Common myeloid progenitor, CD34-positive (primary cell): ENCODE measurements around the gene COL27A1.

Experiments used
- CTCF ChIA-PET: fragments of 350-600 bp; sonication (Branson Sonifier 250); formaldehyde crosslinking; loops from one replicate; lab custom pipeline; 2021; ENCODE audit warnings: antibody characterized with exemption; lab: Charles Lee
- POLR2A ChIA-PET: fragments of 350-600 bp; sonication (Branson Sonifier 250); formaldehyde crosslinking; loops from one replicate; lab custom pipeline; 2021; ENCODE audit warnings: antibody characterized with exemption; lab: Charles Lee
- DNase-seq, 3 donors: peaks; one replicate each; pipeline versions ENCODE4 v3.0.0 to v3.0.0-alpha.2; 2013
- H3K27ac ChIP-seq, 2 experiments: 1 replicate in 1 of 2; 2 replicates in 1 of 2; pipeline ENCODE4 v1.7.0; 2013; ENCODE audit warnings: inconsistent platforms in 2 of 2, low read length in 2 of 2, mild to moderate bottlenecking in 2 of 2, low read depth in 1 of 2, moderate library complexity in 1 of 2; ENCODE audit not compliant: severe bottlenecking in 2 of 2, insufficient read depth in 1 of 2, poor library complexity in 1 of 2
- H3K27me3 ChIP-seq, 5 experiments: replicated peaks in 2 of 5; 1 replicate in 3 of 5; 2 replicates in 2 of 5; pipeline versions ENCODE4 v1.6.1 to v1.7.0; 2013; ENCODE audit warnings: low read length in 4 of 5, mild to moderate bottlenecking in 2 of 5, moderate library complexity in 2 of 5, inconsistent platforms in 1 of 5; ENCODE audit not compliant: insufficient read depth in 5 of 5, control insufficient read depth in 4 of 5
- H3K36me3 ChIP-seq, 4 experiments: 1 replicate in 2 of 4; 2 replicates in 2 of 4; pipeline versions ENCODE4 v1.6.1 to v1.7.0; 2013; ENCODE audit warnings: low read length in 3 of 4, control low read depth in 1 of 4, mild to moderate bottlenecking in 1 of 4; ENCODE audit not compliant: control insufficient read depth in 4 of 4, insufficient read depth in 4 of 4
- H3K4me1 ChIP-seq, 4 experiments: 1 replicate in 3 of 4; 2 replicates in 1 of 4; pipeline versions ENCODE4 v1.6.1 to v1.7.1; 2013; ENCODE audit warnings: low read length in 3 of 4, mild to moderate bottlenecking in 3 of 4, control low read depth in 1 of 4, inconsistent platforms in 1 of 4, moderate library complexity in 1 of 4; ENCODE audit not compliant: control insufficient read depth in 4 of 4, insufficient read depth in 4 of 4; ENCODE audit errors: control extremely low read depth in 1 of 4
- H3K4me3 ChIP-seq, 7 experiments: 1 replicate in 4 of 7; 2 replicates in 3 of 7; pipeline versions ENCODE4 v1.5.1 to v1.7.0; 2013; ENCODE audit warnings: mild to moderate bottlenecking in 7 of 7, low read length in 6 of 7, moderate library complexity in 6 of 7, inconsistent platforms in 2 of 7, low read depth in 2 of 7, control low read depth in 1 of 7; ENCODE audit not compliant: insufficient read depth in 4 of 7, control insufficient read depth in 1 of 7; ENCODE audit errors: extremely low read depth in 1 of 7
- H3K9me3 ChIP-seq, 5 experiments: 1 replicate in 4 of 5; 2 replicates in 1 of 5; pipeline versions ENCODE4 v1.6.1 to v1.7.1; 2013; ENCODE audit warnings: low read length in 4 of 5, mild to moderate bottlenecking in 2 of 5, inconsistent platforms in 1 of 5, low read depth in 1 of 5, moderate library complexity in 1 of 5; ENCODE audit not compliant: control insufficient read depth in 4 of 5, insufficient read depth in 2 of 5; ENCODE audit errors: control extremely low read depth in 1 of 5
- WGBS: methylation state at CpG from one replicate; pipeline ENCODE4 v1.1.5; 2013; ENCODE audit not compliant: insufficient coverage; 5-methylcytosine and 5-hydroxymethylcytosine counted together

The COL27A1 gene

DNA sequence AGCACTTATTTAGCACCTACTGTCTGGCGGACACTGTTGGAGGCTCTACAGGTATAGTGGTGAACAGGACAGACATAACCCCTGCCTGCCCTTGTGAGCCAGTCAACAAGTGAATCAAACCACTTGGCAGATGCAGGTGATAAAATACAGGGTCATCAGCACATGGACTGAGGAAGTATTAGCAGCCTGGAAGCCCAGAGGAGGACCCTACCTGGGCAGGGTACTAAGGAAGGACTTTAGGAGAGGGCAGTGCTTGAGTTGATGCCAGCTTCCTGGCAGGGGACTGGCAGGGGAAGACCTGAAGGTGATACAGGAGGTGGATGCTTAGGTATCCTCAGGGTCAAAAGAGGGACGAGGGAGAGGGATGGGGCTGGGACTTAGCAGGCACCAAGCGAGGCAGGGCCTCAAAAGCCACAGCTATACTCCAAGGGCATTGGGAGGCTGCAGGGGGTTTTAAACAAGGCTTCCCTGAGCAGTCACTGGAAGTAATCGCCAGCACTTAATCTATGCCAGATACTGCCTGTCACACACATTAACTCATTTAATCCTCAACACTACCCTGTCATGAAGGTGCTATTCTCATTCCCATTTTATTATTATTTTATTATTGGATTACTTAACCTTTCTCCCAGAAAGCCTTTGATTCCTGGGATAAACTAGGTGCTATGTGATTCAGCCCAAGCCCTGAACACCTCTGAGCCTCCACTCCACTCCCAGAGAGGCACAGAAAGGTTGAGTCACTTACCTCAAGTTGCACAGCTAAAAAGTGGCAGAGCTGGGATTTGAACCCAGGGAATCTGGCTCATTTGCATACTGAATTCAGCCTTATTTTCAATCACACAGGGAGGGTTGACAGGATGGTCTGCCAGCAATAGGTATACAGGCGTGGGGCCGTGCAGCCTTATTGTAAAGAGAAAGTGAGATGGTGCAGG is 103.8 kb downstream of the COL27A1 start:
- H3K4me1 ChIP-seq, result no peaks in the 10 kb centered on the region

DNA sequence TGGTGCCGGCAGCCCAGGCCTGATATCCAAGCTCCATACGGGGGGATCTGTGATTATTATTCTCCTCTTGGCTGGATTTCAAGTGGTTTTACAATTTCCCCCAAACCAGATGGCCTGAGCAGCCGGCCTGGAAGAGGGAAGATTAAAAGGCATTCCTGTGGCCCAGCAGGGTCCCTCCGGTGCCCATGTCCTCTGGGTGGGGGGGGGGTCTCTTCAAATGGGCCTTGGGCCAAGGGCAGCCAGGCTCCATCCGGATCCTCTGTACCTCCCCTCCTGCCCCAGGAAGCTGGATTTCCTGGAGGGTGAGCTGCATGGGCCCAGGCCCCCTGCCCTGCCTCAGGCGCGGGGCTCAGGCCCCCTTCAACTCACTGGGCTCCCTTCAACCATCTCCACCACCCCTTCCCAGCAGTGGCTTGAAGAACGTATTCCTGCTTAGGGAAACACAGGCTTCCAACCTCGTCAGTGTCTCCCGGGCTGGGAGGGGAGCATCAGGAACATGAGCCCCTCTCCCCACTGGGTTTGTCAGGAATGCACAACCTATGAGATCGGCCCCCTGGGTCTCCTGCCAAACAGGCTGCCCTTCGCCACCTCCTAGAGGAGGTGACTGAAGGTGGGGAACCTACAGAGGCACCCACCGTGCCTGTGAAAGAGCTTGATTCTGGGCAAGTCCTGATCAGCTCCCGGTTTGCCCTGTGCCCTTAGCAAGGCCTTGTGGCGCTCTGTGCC is 104.6 kb downstream of the COL27A1 start:
- 80% methylated on average over 12 of the region's 15 CpGs for WGBS
- ChIA-PET CTCF (interaction anchor here (3.1 kb wide), 1 partner anchor 177 kb away, joined by 10 read pairs; no protein-coding TSS in a partner anchor), POLR2A (no interaction called here)
- Histone ChIP-seq H3K36me3 (no peaks in the 10 kb centered on the region), H3K9me3 (no peaks in the 10 kb centered on the region), H3K27ac (no peak overlapping the region), H3K27me3 (peaks cover 0 to 2% (median 0%) of the 10 kb centered on the region in 5 experiments), H3K4me3 (no peak overlapping the region), H3K4me1 (no peaks in the 10 kb centered on the region)
- DNase-seq, result no peak

More for the DNA sequence above, 103.8 kb downstream of the COL27A1 start:
- POLR2A ChIA-PET, result no interaction called here
- no peak for DNase-seq
- CTCF ChIA-PET, result no interaction called here
- 95% methylated on average over 5 of the region's 6 CpGs for WGBS
- Histone ChIP-seq H3K9me3 (no peaks in the 10 kb centered on the region), H3K4me3 (no peak overlapping the region), H3K36me3 (no peaks in the 10 kb centered on the region), H3K27me3 (peaks cover 0 to 2% (median 0%) of the 10 kb centered on the region in 5 experiments), H3K27ac (no peak overlapping the region)

DNA sequence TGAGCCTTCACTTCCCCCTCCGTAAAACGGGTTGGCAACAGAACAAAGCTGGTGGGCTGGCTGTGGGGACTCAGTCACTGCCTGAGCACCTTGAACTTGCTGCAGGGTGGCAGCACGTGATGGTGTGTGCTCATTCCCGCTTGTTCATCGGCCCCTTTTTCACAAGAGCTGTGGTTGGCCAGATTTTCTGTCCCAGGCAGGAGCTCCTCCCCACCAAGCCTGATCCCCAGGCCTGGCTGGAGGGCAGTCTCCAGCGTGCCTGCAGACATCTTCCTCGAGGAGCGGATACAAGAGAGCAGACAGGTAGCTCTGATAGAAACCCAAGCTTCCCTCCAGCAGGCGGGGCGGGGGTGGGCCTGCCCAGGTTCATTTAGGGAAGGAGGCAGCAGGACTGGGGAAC is 105.7 kb downstream of the COL27A1 start:
- CTCF ChIA-PET, result interaction anchor here (1.4 to 3.1 kb wide), 4 partner anchors 10 to 178 kb away, joined by 5 to 10 read pairs (median 6); no protein-coding TSS in a partner anchor
- 97% methylated on average over 7 of the region's 10 CpGs for WGBS
- Histone ChIP-seq H3K36me3 (no peaks in the 10 kb centered on the region), H3K4me3 (no peak overlapping the region), H3K27me3 (peaks cover 0 to 2% (median 0%) of the 10 kb centered on the region in 5 experiments), H3K27ac (no peak overlapping the region), H3K9me3 (no peaks in the 10 kb centered on the region), H3K4me1 (no peaks in the 10 kb centered on the region)
- DNase-seq, result no peak
- POLR2A ChIA-PET, result no interaction called here

DNA sequence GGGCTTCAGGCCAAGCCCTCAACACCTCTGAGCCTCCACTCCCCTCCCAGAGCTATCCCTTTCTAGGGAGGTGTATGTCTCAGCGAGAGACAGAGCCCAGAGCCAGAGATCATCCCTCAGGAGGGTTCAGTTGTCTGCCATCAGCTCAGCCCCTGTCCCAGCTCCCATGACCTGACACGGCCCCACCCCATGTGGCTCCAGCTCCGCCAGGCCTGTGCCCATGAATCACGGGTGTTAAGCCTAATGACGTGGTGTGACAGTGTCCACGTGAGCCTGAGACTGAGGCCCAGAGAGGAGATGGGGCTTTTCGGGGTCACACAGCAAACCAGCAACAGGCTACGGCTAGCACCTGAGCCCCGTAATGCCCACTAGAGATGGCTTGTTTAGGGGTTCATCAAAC is 106.7 kb downstream of the COL27A1 start:
- DNase-seq, result no peak
- no peaks in the 10 kb centered on the region for H3K9me3 ChIP-seq
- ChIA-PET POLR2A (no interaction called here), CTCF (interaction anchor here (1.0 to 3.1 kb wide), 6 partner anchors 9 to 179 kb away, joined by 4 to 10 read pairs (median 5); no protein-coding TSS in a partner anchor)
- no peaks in the 10 kb centered on the region for H3K4me1 ChIP-seq
- peaks cover 0 to 2% (median 0%) of the 10 kb centered on the region in 5 experiments for H3K27me3 ChIP-seq
- WGBS, result 83% methylated on average over 9 of the region's 9 CpGs
- no peak overlapping the region for H3K27ac ChIP-seq
- no peaks in the 10 kb centered on the region for H3K36me3 ChIP-seq
- no peak overlapping the region for H3K4me3 ChIP-seq

DNA sequence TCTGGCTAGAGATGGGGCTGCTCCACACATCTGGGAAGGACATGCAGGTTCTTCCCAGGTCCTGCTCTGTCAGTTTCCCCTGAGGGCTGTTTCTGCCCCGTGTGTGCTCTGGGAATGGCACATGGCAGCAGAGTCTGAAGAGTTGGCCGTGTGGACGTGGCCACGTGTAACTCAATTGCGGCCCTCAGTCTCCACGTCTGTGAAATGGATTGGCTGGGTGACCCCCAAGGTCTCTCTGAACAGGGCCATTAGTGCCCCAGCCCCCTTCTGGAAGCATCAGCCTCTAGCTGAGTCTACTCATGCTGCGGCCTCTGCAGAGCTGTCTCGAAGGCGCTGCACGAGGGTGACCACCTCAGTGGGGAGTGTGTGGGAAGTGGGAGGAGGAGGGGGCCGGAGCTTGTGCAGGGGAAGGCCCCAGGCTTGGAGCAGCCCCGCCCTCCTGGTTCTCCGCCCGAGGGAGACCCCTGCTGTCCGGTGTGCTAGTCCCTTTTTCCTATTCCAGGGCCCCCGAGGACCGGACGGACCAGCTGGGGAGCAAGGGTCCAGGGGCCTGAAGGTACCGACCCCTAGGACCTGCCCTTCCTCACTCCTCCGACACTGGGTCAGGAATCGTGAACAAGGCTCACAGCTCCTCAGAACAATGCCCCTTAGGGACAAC is 108.6 kb downstream of the COL27A1 start:
- POLR2A ChIA-PET, result no interaction called here
- CTCF ChIA-PET, result interaction anchor here (1.2 to 1.5 kb wide), 2 partner anchors 11 to 181 kb away, joined by 4 to 7 read pairs; no protein-coding TSS in a partner anchor
- no peak for DNase-seq
- Histone ChIP-seq H3K9me3 (no peaks in the 10 kb centered on the region), H3K4me1 (no peaks in the 10 kb centered on the region), H3K27ac (no peak overlapping the region), H3K4me3 (no peak overlapping the region), H3K27me3 (peaks cover 0 to 2% (median 0%) of the 10 kb centered on the region in 5 experiments), H3K36me3 (no peaks in the 10 kb centered on the region)
- WGBS, result 65% methylated on average over 14 of the region's 21 CpGs

DNA sequence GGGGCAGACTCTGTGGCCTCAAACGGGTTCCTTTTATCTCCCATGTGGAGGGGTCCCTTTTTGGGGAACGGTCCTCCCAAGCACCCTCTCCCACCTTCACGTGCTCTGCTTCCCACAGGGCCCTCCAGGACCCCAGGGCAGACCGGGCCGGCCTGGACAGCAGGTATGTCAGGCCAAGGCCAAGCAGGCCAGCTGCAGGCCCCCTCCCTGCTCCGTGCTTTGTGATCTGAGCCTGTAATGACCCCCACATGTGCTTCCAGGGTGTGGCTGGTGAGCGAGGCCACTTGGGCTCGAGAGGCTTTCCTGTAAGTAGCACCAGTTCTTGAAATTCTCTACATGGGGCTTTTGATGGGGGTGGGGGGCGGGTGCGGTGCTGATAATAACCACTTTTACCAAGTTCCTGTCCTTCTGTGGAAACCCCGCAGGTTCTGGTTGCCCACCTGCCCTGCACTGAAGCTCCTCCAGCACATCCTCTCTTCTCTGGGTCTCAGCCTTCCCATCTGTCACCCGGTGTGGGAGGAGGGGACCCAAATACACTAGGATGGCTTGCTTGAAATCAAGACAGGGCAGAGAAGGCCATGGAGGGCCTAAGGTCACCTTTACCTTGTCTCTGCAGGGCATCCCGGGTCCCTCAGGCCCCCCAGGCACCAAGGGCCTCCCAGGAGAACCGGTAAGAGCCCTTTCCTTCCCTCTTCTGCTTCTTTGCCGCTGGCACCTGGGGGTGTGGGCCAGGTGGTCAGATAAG is 109.6 kb downstream of the COL27A1 start:
- Histone ChIP-seq H3K4me3 (no peak overlapping the region), H3K27ac (no peak overlapping the region), H3K4me1 (no peaks in the 10 kb centered on the region), H3K9me3 (no peaks in the 10 kb centered on the region), H3K36me3 (no peaks in the 10 kb centered on the region), H3K27me3 (peaks cover 0 to 2% (median 0%) of the 10 kb centered on the region in 5 experiments)
- DNase-seq, result no peak
- 91% methylated on average over 9 of the region's 15 CpGs for WGBS
- ChIA-PET CTCF (interaction anchor here (1.2 to 1.5 kb wide), 3 partner anchors 10 to 182 kb away, joined by 3 to 7 read pairs (median 4); no protein-coding TSS in a partner anchor), POLR2A (no interaction called here)
